WI38 (cell line): ENCODE measurements around the gene ANGPTL2.

Source experiments
- H3K4me3 ChIP-seq: 2 replicates; pipeline ENCODE4 v1.5.1; 2011; ENCODE audit warnings: low read depth, mild to moderate bottlenecking, control low read depth, low read length
- TF ChIP-seq, protein P1 (sequence below): IDR thresholded peaks from 2 replicates; pipeline ENCODE4 v1.5.1; 2012; ENCODE audit warnings: low read depth, mild to moderate bottlenecking, control low read depth, low read length

ANGPTL2 gene

DNA sequence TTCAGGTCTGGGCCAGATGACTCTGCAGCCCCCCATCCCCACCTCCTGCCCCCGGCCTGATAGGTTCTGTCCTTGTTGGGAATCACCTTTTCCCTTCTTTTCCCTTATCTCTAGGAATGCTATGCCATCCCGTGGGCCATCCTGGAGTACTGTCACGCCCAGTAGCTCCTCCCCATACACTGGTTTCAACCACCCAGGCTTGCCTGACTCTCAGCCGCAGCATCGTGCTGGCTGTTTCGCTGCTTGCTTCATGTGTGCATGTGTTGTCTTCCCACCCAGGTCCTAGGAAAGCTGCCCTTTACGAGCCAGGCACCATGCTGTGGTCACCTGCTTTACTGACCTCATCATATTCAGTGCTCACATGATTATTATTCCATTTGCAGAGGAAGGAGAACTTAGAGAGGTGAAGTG is 71.8 kb downstream of the ANGPTL2 start:
- H3K4me3 ChIP-seq: no peak overlapping the region
- TF ChIP-seq, protein P1, sequence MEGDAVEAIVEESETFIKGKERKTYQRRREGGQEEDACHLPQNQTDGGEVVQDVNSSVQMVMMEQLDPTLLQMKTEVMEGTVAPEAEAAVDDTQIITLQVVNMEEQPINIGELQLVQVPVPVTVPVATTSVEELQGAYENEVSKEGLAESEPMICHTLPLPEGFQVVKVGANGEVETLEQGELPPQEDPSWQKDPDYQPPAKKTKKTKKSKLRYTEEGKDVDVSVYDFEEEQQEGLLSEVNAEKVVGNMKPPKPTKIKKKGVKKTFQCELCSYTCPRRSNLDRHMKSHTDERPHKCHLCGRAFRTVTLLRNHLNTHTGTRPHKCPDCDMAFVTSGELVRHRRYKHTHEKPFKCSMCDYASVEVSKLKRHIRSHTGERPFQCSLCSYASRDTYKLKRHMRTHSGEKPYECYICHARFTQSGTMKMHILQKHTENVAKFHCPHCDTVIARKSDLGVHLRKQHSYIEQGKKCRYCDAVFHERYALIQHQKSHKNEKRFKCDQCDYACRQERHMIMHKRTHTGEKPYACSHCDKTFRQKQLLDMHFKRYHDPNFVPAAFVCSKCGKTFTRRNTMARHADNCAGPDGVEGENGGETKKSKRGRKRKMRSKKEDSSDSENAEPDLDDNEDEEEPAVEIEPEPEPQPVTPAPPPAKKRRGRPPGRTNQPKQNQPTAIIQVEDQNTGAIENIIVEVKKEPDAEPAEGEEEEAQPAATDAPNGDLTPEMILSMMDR: no peak

DNA sequence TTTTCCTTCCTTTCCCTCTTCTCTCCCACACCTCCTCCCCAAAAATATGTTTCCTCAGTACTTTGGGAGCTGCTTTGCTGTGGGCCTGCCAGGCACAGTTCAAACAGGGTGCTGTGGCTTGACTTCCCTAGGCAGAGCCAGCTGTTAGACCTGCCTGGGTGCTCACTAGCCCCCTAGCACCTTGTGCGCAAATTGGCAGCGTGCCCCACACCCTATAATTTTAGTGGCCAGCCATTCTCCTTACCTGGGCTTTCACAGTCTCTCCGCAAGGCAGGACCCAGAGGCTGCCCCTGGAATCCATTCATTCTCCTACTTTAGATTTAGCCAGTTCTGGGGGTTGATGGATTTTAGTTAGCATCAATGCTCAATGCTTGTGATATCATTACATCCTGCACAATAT is 72.3 kb downstream of the ANGPTL2 start:
- H3K4me3 ChIP-seq: no peak overlapping the region
- TF ChIP-seq, protein P1: no peak

DNA sequence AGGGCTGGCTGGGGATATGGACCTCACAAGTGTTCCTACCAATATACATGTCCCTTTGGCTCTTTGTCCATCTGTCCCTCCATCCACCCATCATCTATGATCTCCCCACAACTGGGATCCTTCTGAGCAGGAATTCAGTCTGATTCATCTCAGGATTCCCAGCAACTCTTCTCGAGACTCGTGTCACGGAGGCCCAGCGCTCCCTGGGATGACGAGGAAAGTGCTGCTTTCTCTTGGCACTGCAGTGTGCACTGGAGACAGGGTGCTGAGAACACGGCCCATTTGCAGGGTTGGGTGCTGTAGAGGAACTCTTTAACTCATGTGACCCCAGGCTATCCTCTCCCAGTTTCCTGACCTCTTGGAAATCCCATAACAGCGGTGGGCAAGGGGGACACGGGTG is 72.9 kb downstream of the ANGPTL2 start:
- TF ChIP-seq, protein P1: no peak
- H3K4me3 ChIP-seq: no peak overlapping the region

DNA sequence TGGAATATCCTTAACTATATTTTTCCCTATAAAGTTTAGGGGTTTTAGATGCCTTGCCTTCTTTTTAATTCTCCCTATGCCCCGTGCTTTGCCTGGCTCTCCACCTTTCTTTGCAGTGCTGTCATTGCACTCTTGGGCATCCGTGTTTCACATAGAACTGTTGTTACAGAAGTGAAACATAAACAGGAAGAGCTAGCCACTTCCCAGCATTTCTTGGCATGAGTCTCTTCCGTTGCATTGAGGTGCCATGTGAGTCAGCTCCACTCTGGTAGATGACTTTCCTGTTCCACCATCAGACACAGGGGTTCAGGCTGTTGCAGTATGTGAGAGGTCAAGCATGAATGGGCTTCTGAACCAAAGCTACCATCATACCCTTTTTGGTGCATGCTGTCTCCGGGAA is 73.4 kb downstream of the ANGPTL2 start:
- TF ChIP-seq, protein P1: peak; percentile 51
- peak overlapping the region; percentile 37 for H3K4me3 ChIP-seq

DNA sequence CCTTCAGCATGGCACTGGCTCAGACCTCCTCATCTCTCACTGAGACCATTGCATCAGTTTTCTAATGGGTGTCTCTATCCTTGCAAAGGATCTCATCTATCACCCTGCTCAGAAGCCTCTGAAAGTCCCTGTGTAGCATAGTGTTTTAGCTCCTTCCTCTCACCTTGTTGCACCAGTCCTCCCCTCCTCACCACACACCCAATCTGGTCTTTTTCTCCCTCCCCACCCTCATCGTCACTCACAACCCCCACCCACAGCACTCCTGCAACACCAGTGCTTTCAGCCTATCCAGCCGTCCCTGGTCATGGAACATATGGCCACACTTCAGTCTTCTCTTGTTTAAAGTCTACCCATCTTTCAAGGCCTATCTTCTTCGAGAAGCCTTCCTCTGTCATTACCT is 74.5 kb downstream of the ANGPTL2 start:
- no peak overlapping the region for H3K4me3 ChIP-seq
- TF ChIP-seq, protein P1: no peak

DNA sequence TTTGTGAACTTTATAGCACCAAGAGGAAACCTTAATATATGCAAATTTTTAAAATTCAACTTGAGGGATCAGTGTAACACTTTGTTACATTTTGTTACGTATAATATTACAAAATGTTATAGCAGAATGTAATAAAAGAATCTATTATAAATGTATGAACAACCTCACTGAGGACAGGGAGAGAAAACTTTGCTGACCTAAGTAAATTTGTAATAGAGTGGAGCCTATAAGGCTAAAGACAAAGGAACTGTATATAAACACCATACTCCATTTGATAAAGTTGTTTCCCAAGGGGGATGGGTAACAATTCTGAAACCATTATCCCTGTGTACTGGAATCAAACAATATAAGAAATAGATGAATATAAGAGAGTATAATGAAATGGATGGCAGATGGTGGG is 77.3 kb downstream of the ANGPTL2 start:
- TF ChIP-seq, protein P1: no peak
- no peak overlapping the region for H3K4me3 ChIP-seq

DNA sequence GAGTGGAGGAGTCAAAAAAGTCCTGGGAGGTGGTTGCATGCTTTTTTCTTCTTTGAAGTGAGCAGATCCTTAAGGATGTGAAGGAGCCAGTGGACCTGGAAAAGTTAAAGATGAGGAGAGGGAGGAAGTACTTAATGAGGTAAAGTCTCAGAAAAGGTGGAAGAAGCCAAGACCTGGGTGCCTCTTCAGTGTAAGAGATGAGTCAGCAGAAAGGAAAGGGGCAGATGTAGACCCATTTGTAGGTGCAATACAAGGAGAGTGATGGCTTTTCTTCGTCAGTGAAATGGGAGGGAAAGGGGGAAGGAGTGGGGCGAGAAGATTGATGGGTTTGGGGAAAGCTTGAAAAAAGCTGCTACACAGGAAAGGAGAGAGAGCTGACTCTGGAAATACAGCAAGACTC is 82.9 kb downstream of the ANGPTL2 start:
- TF ChIP-seq, protein P1: no peak
- no peak overlapping the region for H3K4me3 ChIP-seq
